Endothelial cell (in vitro differentiated cells): ENCODE measurements around the gene CRB2. TPM values are rescaled to one million over a fixed set of nuclear protein-coding genes. Genes with fewer than 3 reads are reported as not detected.

Experiments
- DNase-seq: peaks from one replicate; pipeline ENCODE4 v3.0.0; 2021; ENCODE audit warnings: low spot score
- H3K27ac Mint-ChIP-seq: one replicate; pipeline ENCODE4 v1.8.0; 2021; ENCODE audit warnings: mixed read lengths, inconsistent platforms; ENCODE audit not compliant: unreplicated experiment
- H3K27me3 Mint-ChIP-seq: one replicate; pipeline ENCODE4 v1.8.0; 2021; ENCODE audit warnings: mild to moderate bottlenecking, moderate library complexity, mixed read lengths, inconsistent platforms; ENCODE audit not compliant: unreplicated experiment
- H3K36me3 Mint-ChIP-seq: one replicate; pipeline ENCODE4 v1.8.0; 2021; ENCODE audit warnings: mild to moderate bottlenecking, low read depth, mixed read lengths, inconsistent platforms; ENCODE audit not compliant: unreplicated experiment
- H3K4me1 Mint-ChIP-seq: one replicate; pipeline ENCODE4 v1.8.0; 2021; ENCODE audit warnings: mild to moderate bottlenecking, mixed read lengths, inconsistent platforms; ENCODE audit not compliant: unreplicated experiment
- H3K4me3 Mint-ChIP-seq: one replicate; pipeline ENCODE4 v1.8.0; 2021; ENCODE audit warnings: mild to moderate bottlenecking, mixed read lengths, inconsistent platforms; ENCODE audit not compliant: unreplicated experiment
- H3K9me3 Mint-ChIP-seq: one replicate; pipeline ENCODE4 v1.8.0; 2021; ENCODE audit warnings: mixed read lengths, inconsistent platforms; ENCODE audit not compliant: unreplicated experiment
- total RNA-seq: library from RNA; stranded (reverse); fragmentation: NEBNext Ultra II Directional; extraction: Animal tissue kit (Norgen Biotek cat#: 25700); gene quantifications from one replicate; pipeline ENCODE4 v1.2.1, GENCODE V29; 2021; ENCODE audit not compliant: unreplicated experiment
- TF ChIP-seq, protein P1 (sequence below): fragments of 200-600 bp; sonication (generic); IDR thresholded peaks from one replicate; pipeline ENCODE4 v1.5.0; 2021; ENCODE audit warnings: antibody characterized with exemption; ENCODE audit not compliant: unreplicated experiment

Gene CRB2
- total RNA-seq, 1 donor from 2014 or later: 0.18 TPM

- no peak for DNase-seq
- Mint-ChIP-seq H3K4me3 (no peak overlapping the region), H3K27ac (no peak overlapping the region), H3K4me1 (peaks cover 4% of the 10 kb centered on the region), H3K36me3 (no peaks in the 10 kb centered on the region), H3K27me3 (peaks cover 12% of the 10 kb centered on the region), H3K9me3 (no peaks in the 10 kb centered on the region)
- TF ChIP-seq, protein P1, sequence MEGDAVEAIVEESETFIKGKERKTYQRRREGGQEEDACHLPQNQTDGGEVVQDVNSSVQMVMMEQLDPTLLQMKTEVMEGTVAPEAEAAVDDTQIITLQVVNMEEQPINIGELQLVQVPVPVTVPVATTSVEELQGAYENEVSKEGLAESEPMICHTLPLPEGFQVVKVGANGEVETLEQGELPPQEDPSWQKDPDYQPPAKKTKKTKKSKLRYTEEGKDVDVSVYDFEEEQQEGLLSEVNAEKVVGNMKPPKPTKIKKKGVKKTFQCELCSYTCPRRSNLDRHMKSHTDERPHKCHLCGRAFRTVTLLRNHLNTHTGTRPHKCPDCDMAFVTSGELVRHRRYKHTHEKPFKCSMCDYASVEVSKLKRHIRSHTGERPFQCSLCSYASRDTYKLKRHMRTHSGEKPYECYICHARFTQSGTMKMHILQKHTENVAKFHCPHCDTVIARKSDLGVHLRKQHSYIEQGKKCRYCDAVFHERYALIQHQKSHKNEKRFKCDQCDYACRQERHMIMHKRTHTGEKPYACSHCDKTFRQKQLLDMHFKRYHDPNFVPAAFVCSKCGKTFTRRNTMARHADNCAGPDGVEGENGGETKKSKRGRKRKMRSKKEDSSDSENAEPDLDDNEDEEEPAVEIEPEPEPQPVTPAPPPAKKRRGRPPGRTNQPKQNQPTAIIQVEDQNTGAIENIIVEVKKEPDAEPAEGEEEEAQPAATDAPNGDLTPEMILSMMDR: no peak
These were observed 3.0 kb upstream of the CRB2 start for GRCh38 chr9:123353041-123353440.

- Mint-ChIP-seq H3K9me3 (no peaks in the 10 kb centered on the region), H3K4me1 (peaks cover 4% of the 10 kb centered on the region), H3K4me3 (no peak overlapping the region), H3K27me3 (peaks cover 15% of the 10 kb centered on the region), H3K36me3 (no peaks in the 10 kb centered on the region), H3K27ac (no peak overlapping the region)
- DNase-seq: peak; percentile 88
- TF ChIP-seq, protein P1: peak; percentile 84
These were observed 1.9 kb upstream of the CRB2 start for GRCh38 chr9:123353984-123354591.

DNA sequence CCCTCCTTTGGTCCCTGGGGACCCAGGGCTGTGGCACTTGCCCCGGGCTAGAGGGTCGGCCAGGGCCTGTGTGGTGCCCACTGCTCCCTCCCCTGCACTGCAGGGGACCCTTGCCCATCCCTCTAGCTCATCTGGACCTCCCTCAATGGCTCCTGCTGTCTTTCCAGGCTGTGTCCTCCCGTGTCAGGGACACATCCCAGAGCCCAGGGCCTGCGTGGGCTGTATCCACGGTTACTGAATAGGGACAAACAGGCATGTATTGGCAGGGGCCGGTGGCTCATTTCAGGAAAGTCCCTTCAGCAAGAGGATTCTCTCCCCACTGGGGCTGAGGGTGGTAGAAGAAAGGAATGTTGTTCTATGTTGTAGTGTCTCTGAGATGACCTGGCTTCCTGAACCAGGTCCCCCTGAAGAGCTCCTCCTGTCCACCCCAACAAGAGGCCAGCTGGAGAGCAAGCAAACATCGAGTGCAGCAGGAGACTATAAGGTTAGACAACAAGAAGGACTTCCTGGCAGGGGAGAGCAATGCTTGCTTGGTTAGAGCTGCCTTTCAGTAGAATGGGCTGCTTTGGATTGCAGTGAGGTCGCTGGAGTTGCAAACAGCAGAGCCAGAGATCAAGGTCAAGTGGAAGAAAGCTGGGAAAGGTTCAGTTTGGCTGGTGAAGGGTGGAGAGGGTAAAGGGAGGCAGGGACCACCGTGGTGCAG, 1.0 kb upstream of the CRB2 start:
- TF ChIP-seq, protein P1: no peak
- no peak overlapping the region for H3K4me3 Mint-ChIP-seq
- H3K4me1 Mint-ChIP-seq: peaks cover 9% of the 10 kb centered on the region
- peaks cover 16% of the 10 kb centered on the region for H3K27me3 Mint-ChIP-seq
- DNase-seq: peak; percentile 5
- H3K27ac Mint-ChIP-seq: no peak overlapping the region
- no peaks in the 10 kb centered on the region for H3K9me3 Mint-ChIP-seq
- no peaks in the 10 kb centered on the region for H3K36me3 Mint-ChIP-seq

DNA sequence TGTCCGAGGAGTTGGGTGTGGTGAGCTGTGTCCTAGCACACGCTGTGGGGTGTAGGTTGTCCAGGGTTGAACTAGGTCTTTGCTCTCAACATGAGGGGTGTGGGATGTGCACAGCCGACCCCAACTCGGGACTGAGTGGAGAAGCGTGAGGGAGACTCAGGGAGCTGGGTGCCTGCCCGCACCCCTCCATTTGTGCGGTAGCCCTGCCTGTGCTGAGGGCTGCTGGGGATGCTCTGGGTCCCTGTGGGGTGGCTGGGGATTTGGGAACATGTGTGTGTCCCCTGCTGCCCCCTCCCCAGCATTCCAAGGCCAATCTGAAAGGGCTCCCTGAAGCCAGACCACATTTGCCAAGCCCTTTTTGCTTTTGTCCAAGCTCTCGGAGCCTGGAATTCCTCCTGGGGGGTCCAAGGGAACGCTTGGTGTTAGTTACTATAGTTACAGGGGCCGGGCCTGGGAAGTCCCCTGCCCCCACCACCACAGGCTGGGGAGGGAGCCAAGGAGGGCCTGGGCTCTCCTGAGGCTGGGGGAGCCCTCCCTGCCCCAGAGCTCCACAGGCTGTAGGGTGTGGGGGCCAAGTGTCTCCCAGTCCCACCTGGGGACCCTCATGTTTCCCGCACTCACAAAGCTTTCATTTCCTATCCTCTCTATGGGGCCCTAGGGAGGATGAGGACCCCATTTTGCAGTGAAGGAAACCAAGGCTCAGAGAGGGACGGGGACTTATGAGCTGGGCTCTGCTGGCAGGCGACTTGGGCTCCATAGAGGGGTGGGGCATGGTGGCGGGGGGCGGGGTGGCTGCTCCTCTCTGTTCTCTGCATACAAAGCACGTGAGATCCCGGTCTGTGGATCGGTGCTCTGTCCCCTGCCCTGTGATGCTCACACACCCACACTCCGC, 1.1 kb downstream of the CRB2 start:
- H3K27me3 Mint-ChIP-seq: peaks cover 12% of the 10 kb centered on the region
- DNase-seq: no peak
- H3K4me3 Mint-ChIP-seq: no peak overlapping the region
- H3K27ac Mint-ChIP-seq: no peak overlapping the region
- H3K36me3 Mint-ChIP-seq: no peaks in the 10 kb centered on the region
- peaks cover 10% of the 10 kb centered on the region for H3K4me1 Mint-ChIP-seq
- H3K9me3 Mint-ChIP-seq: no peaks in the 10 kb centered on the region
- TF ChIP-seq, protein P1: no peak

- Mint-ChIP-seq H3K27ac (no peak overlapping the region), H3K27me3 (peaks cover 14% of the 10 kb centered on the region), H3K36me3 (no peaks in the 10 kb centered on the region), H3K4me3 (no peak overlapping the region), H3K4me1 (peaks cover 10% of the 10 kb centered on the region), H3K9me3 (no peaks in the 10 kb centered on the region)
- TF ChIP-seq, protein P1: no peak
- no peak for DNase-seq
These were observed 1.7 kb downstream of the CRB2 start for GRCh38 chr9:123357743-123358059.
